Hepatocyte (in vitro differentiated cells): ENCODE results near the gene GMPR.

Experiments used
- EZH2 ChIP-seq: fragments of 200-600 bp; sonication (generic); IDR thresholded peaks from 2 replicates; pipeline ENCODE4 v1.6.1; 2016; ENCODE audit warnings: antibody characterized with exemption, mild to moderate bottlenecking, borderline replicate concordance
- TF ChIP-seq, protein P1 (sequence below): fragments of 200-600 bp; sonication (generic); IDR thresholded peaks from 2 replicates; pipeline ENCODE4 v1.5.1; 2016; ENCODE audit warnings: antibody characterized with exemption, mild to moderate bottlenecking; ENCODE audit not compliant: poor library complexity

DNA sequence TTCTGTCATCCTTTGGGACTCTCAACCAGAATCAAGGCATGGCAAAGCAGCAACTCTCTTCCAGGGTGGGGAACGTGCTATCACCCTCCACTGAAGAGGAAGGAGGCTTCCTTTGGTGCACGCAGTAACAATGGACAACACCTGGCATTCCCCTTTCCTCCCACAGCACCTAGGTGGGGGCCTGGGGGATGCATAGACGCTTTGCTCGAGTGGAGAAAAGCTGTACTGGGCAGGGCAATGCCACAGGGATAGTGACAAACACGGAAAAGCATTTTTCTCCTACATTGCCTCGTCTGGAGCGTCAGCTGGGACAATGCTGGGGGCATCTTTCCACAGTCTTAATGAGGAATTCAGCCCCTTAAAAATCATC lies 82.9 kb downstream of the GMPR start:
- TF ChIP-seq, protein P1, sequence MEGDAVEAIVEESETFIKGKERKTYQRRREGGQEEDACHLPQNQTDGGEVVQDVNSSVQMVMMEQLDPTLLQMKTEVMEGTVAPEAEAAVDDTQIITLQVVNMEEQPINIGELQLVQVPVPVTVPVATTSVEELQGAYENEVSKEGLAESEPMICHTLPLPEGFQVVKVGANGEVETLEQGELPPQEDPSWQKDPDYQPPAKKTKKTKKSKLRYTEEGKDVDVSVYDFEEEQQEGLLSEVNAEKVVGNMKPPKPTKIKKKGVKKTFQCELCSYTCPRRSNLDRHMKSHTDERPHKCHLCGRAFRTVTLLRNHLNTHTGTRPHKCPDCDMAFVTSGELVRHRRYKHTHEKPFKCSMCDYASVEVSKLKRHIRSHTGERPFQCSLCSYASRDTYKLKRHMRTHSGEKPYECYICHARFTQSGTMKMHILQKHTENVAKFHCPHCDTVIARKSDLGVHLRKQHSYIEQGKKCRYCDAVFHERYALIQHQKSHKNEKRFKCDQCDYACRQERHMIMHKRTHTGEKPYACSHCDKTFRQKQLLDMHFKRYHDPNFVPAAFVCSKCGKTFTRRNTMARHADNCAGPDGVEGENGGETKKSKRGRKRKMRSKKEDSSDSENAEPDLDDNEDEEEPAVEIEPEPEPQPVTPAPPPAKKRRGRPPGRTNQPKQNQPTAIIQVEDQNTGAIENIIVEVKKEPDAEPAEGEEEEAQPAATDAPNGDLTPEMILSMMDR = no peak
- TF ChIP-seq EZH2 = no peak
